ENCODE results near the gene DTYMK. TPM values are rescaled to one million over a fixed set of nuclear protein-coding genes. Genes with fewer than 3 reads are reported as not detected.

Gene DTYMK
- total RNA-seq, 3 donors from 2014 or later (not counting 1 experiment from before 2014, with no cell fraction given): 15.4 to 17.5 (median 15.6) TPM

DNA sequence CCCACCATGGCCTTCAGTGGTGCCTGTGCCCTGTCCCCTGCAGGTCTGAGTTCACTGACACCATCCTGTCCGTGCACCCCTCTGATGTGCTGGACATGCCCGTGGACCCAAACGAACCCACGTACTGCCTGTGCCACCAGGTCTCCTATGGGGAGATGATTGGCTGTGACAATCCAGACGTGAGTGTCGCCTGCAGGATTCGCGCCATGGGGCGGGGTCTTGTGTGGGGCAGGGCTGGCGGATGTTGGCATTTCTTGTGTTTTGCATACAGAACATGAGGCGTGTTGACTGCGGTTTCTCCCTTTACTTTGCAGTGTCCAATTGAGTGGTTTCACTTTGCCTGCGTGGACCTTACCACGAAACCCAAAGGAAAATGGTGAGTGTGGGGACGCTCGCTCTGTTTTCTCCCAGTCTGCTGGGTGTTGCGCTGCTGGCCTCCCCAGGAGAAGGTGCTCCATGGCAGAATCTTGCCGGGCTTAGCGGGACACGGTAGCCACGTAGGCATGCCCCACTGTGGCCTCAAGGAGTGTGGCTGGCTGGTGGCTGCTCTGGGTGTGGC is 36.4 kb upstream of the DTYMK start:
- no peak overlapping the region for H3K27ac ChIP-seq (ENCODE audit: low read length)
- no peak for DNase-seq
- 99% methylated on average over 21 of the region's 21 CpGs for WGBS (ENCODE audit: insufficient coverage)
- H3K9me3 ChIP-seq (ENCODE audit: control insufficient read depth, insufficient read depth, low read length): peaks cover 7% of the 10 kb centered on the region
- no peak overlapping the region for H3K4me3 ChIP-seq (ENCODE audit: low read length)
- TF ChIP-seq, protein P1, sequence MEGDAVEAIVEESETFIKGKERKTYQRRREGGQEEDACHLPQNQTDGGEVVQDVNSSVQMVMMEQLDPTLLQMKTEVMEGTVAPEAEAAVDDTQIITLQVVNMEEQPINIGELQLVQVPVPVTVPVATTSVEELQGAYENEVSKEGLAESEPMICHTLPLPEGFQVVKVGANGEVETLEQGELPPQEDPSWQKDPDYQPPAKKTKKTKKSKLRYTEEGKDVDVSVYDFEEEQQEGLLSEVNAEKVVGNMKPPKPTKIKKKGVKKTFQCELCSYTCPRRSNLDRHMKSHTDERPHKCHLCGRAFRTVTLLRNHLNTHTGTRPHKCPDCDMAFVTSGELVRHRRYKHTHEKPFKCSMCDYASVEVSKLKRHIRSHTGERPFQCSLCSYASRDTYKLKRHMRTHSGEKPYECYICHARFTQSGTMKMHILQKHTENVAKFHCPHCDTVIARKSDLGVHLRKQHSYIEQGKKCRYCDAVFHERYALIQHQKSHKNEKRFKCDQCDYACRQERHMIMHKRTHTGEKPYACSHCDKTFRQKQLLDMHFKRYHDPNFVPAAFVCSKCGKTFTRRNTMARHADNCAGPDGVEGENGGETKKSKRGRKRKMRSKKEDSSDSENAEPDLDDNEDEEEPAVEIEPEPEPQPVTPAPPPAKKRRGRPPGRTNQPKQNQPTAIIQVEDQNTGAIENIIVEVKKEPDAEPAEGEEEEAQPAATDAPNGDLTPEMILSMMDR (IDR thresholded peaks at IDR 0.05): no peak
- Mint-ChIP-seq H3K27ac (no peak overlapping the region), H3K27me3 (ENCODE audit: low read depth in 2 of 2) (no peaks in the 10 kb centered on the region), H3K36me3 (no peaks in the 10 kb centered on the region), H3K4me3 (no peak overlapping the region), H3K4me1 (no peaks in the 10 kb centered on the region), H3K9me3 (no peaks in the 10 kb centered on the region)
- no peak for ATAC-seq
- peaks cover 17% of the 10 kb centered on the region for H3K36me3 ChIP-seq (ENCODE audit: control insufficient read depth, insufficient read depth, low read length)
- no peaks in the 10 kb centered on the region for H3K4me1 ChIP-seq (ENCODE audit: control insufficient read depth, insufficient read depth, low read length)
- no peaks in the 10 kb centered on the region for H3K27me3 ChIP-seq (ENCODE audit: control insufficient read depth, insufficient read depth, low read length)
- intact Hi-C loops (cut with micrococcal nuclease): no loop called here

DNA sequence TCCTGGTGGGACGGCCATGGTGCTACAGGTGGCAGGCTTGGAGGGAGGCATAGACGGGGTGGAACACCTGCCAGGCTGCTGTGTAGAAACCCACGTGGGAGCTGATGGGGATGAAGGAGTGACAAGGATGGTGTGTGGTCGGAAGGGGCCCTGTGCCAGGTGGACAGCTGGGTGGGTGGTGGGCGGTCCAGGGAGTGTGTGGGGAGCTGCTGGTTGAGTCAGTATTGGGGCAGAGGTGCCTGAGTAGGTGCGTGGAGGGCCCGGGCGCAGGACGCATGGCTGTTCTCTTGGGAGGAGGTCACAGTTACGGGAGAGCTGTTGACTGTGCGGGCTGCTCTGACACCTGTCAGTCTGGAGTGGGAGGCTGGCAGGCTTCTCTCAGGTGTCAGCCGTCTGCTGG is 35.2 kb upstream of the DTYMK start:
- TF ChIP-seq, protein P1 (IDR thresholded peaks at IDR 0.05): no peak
- H3K9me3 Mint-ChIP-seq: no peaks in the 10 kb centered on the region
- no peak overlapping the region for H3K27ac ChIP-seq (ENCODE audit: low read length)
- no peak overlapping the region for H3K4me3 Mint-ChIP-seq
- no peaks in the 10 kb centered on the region for H3K4me1 Mint-ChIP-seq
- no peak for DNase-seq
- no peak overlapping the region for H3K4me3 ChIP-seq (ENCODE audit: low read length)
- intact Hi-C loops (cut with micrococcal nuclease): no loop called here
- ATAC-seq: no peak
- H3K27me3 ChIP-seq (ENCODE audit: control insufficient read depth, insufficient read depth, low read length): no peaks in the 10 kb centered on the region
- WGBS (ENCODE audit: insufficient coverage): 91% methylated on average over 12 of the region's 12 CpGs
- peaks cover 7% of the 10 kb centered on the region for H3K9me3 ChIP-seq (ENCODE audit: control insufficient read depth, insufficient read depth, low read length)
- no peaks in the 10 kb centered on the region for H3K27me3 Mint-ChIP-seq (ENCODE audit: low read depth in 2 of 2)
- H3K4me1 ChIP-seq (ENCODE audit: control insufficient read depth, insufficient read depth, low read length): no peaks in the 10 kb centered on the region
- H3K27ac Mint-ChIP-seq: no peak overlapping the region
- no peaks in the 10 kb centered on the region for H3K36me3 Mint-ChIP-seq
- peaks cover 17% of the 10 kb centered on the region for H3K36me3 ChIP-seq (ENCODE audit: control insufficient read depth, insufficient read depth, low read length)

- Mint-ChIP-seq H3K4me3 (no peak overlapping the region), H3K27ac (no peak overlapping the region), H3K9me3 (no peaks in the 10 kb centered on the region), H3K4me1 (no peaks in the 10 kb centered on the region), H3K36me3 (no peaks in the 10 kb centered on the region), H3K27me3 (ENCODE audit: low read depth in 2 of 2) (no peaks in the 10 kb centered on the region)
- Histone ChIP-seq H3K9me3 (ENCODE audit: control insufficient read depth, insufficient read depth, low read length) (peaks cover 7% of the 10 kb centered on the region), H3K4me1 (ENCODE audit: control insufficient read depth, insufficient read depth, low read length) (no peaks in the 10 kb centered on the region), H3K27ac (ENCODE audit: low read length) (no peak overlapping the region), H3K36me3 (ENCODE audit: control insufficient read depth, insufficient read depth, low read length) (peaks cover 17% of the 10 kb centered on the region), H3K27me3 (ENCODE audit: control insufficient read depth, insufficient read depth, low read length) (no peaks in the 10 kb centered on the region), H3K4me3 (ENCODE audit: low read length) (no peak overlapping the region)
- intact Hi-C loops (cut with micrococcal nuclease): no loop called here
- 93% methylated on average over 15 of the region's 15 CpGs for WGBS (ENCODE audit: insufficient coverage)
- TF ChIP-seq, protein P1 (IDR thresholded peaks at IDR 0.05): no peak
- no peak for ATAC-seq
- no peak for DNase-seq
These were observed 33.9 kb upstream of the DTYMK start for GRCh38 chr2:241720560-241720959.

GRCh38 chr2:241720099-241720498 is 33.5 kb upstream of the DTYMK start:
- 97% methylated on average over 19 of the region's 19 CpGs for WGBS (ENCODE audit: insufficient coverage)
- DNase-seq: no peak
- Histone ChIP-seq H3K27me3 (ENCODE audit: control insufficient read depth, insufficient read depth, low read length) (no peaks in the 10 kb centered on the region), H3K27ac (ENCODE audit: low read length) (no peak overlapping the region), H3K4me1 (ENCODE audit: control insufficient read depth, insufficient read depth, low read length) (no peaks in the 10 kb centered on the region), H3K4me3 (ENCODE audit: low read length) (no peak overlapping the region), H3K9me3 (ENCODE audit: control insufficient read depth, insufficient read depth, low read length) (peaks cover 7% of the 10 kb centered on the region), H3K36me3 (ENCODE audit: control insufficient read depth, insufficient read depth, low read length) (peaks cover 17% of the 10 kb centered on the region)
- no peaks in the 10 kb centered on the region for H3K27me3 Mint-ChIP-seq (ENCODE audit: low read depth in 2 of 2)
- H3K9me3 Mint-ChIP-seq: no peaks in the 10 kb centered on the region
- intact Hi-C loops (cut with micrococcal nuclease): no loop called here
- H3K4me3 Mint-ChIP-seq: no peak overlapping the region
- no peaks in the 10 kb centered on the region for H3K36me3 Mint-ChIP-seq
- ATAC-seq: no peak
- no peak overlapping the region for H3K27ac Mint-ChIP-seq
- no peaks in the 10 kb centered on the region for H3K4me1 Mint-ChIP-seq
- TF ChIP-seq, protein P1 (IDR thresholded peaks at IDR 0.05): no peak

Measured in natural killer cell (primary cell).